Measurements from ENCODE around the gene CACNA1H. TPM values are rescaled to one million over a fixed set of nuclear protein-coding genes. Genes with fewer than 3 reads are reported as not detected.

The CACNA1H gene
- total RNA-seq, 4 donors from 2014 or later: 17.0 to 63.6 (median 39.5) TPM

- intact Hi-C loops (cut with DNase I; ENCODE audit: low total_unique reads) (no loop called here), in situ Hi-C loops (cut with MboI; ENCODE audit: low pct_ligation_motif_present in 1 of 4, low pct_unique_long_range_greater_than_20kb in 1 of 4, low sequenced_read_pairs in 3 of 4) (no loop called here)
- Histone ChIP-seq H3K36me3 (no peaks in the 10 kb centered on the region), H3K27me3 (peaks cover 54% of the 10 kb centered on the region), H3K4me3 (no peak overlapping the region), H3K4me1 (peaks cover 0 to 4% (median 3%) of the 10 kb centered on the region in 4 donors), H3K27ac (no peak overlapping the region), H3K9me3 (no peaks in the 10 kb centered on the region)
- TF ChIP-seq CTCF (IDR thresholded peaks at IDR 0.05) (no peak), POLR2AphosphoS5 (IDR thresholded peaks at IDR 0.05) (no peak), EP300 (IDR thresholded peaks at IDR 0.05; ENCODE audit: low read depth) (no peak), POLR2A (IDR thresholded peaks at IDR 0.05) (no peak)
- WGBS, 2 donors (ENCODE audit: low coverage in 1 of 2): 70 to 79% methylated on average over 2 to 30 of the region's 32 CpGs
- DNase-seq: no peak
Measured at GRCh38 chr16:1262210-1262845, 109.4 kb downstream of the CACNA1H start.

GRCh38 chr16:1262846-1263221, 109.9 kb downstream of the CACNA1H start:
- H3K9me3 ChIP-seq: no peaks in the 10 kb centered on the region
- no peak overlapping the region for H3K4me3 ChIP-seq
- H3K27me3 ChIP-seq: peaks cover 50% of the 10 kb centered on the region
- in situ Hi-C loops (cut with MboI; ENCODE audit: low pct_ligation_motif_present in 1 of 4, low pct_unique_long_range_greater_than_20kb in 1 of 4, low sequenced_read_pairs in 3 of 4): no loop called here
- no peak overlapping the region for H3K27ac ChIP-seq
- DNase-seq: no peak
- TF ChIP-seq EP300 (IDR thresholded peaks at IDR 0.05; ENCODE audit: low read depth): no peak
- TF ChIP-seq POLR2AphosphoS5 (IDR thresholded peaks at IDR 0.05): no peak
- no peak for TF ChIP-seq CTCF (IDR thresholded peaks at IDR 0.05)
- no peak for TF ChIP-seq POLR2A (IDR thresholded peaks at IDR 0.05)
- no peaks in the 10 kb centered on the region for H3K36me3 ChIP-seq
- peaks cover 0 to 4% (median 3%) of the 10 kb centered on the region in 4 donors for H3K4me1 ChIP-seq
- 80 to 100% methylated on average over 1 to 2 of the region's 9 CpGs for WGBS, 2 donors (ENCODE audit: low coverage in 1 of 2)
- intact Hi-C loops (cut with DNase I; ENCODE audit: low total_unique reads): no loop called here

- Histone ChIP-seq H3K27me3 (peaks cover 45% of the 10 kb centered on the region), H3K36me3 (no peaks in the 10 kb centered on the region), H3K4me3 (no peak overlapping the region), H3K9me3 (no peaks in the 10 kb centered on the region), H3K27ac (no peak overlapping the region), H3K4me1 (peaks cover 0 to 4% (median 2%) of the 10 kb centered on the region in 4 donors)
- no peak for DNase-seq
- TF ChIP-seq CTCF (IDR thresholded peaks at IDR 0.05) (no peak), EP300 (IDR thresholded peaks at IDR 0.05; ENCODE audit: low read depth) (no peak), POLR2A (IDR thresholded peaks at IDR 0.05) (no peak), POLR2AphosphoS5 (IDR thresholded peaks at IDR 0.05) (no peak)
- in situ Hi-C loops (cut with MboI; ENCODE audit: low pct_ligation_motif_present in 1 of 4, low pct_unique_long_range_greater_than_20kb in 1 of 4, low sequenced_read_pairs in 3 of 4) (no loop called here), intact Hi-C loops (cut with DNase I; ENCODE audit: low total_unique reads) (no loop called here)
- WGBS, 2 donors (ENCODE audit: low coverage in 1 of 2): 74% methylated on average over 8 of the region's 15 CpGs; no CpG with 5 or more reads in 1 of the 2 donors
Measured at GRCh38 chr16:1263591-1264344, 110.9 kb downstream of the CACNA1H start.

- intact Hi-C loops (cut with DNase I; ENCODE audit: low total_unique reads): no loop called here
- 80 to 89% methylated on average over 2 to 16 of the region's 16 CpGs for WGBS, 2 donors (ENCODE audit: low coverage in 1 of 2)
- peaks cover 41% of the 10 kb centered on the region for H3K27me3 ChIP-seq
Measured at GRCh38 chr16:1264345-1265089, 111.6 kb downstream of the CACNA1H start.

More at GRCh38 chr16:1264345-1265089, 111.6 kb downstream of the CACNA1H start:
- Histone ChIP-seq H3K4me1 (no peaks in the 10 kb centered on the region), H3K9me3 (no peaks in the 10 kb centered on the region), H3K36me3 (no peaks in the 10 kb centered on the region), H3K4me3 (no peak overlapping the region), H3K27ac (no peak overlapping the region)
- in situ Hi-C loops (cut with MboI; ENCODE audit: low pct_ligation_motif_present in 1 of 4, low pct_unique_long_range_greater_than_20kb in 1 of 4, low sequenced_read_pairs in 3 of 4): no loop called here
- TF ChIP-seq POLR2A (IDR thresholded peaks at IDR 0.05) (no peak), POLR2AphosphoS5 (IDR thresholded peaks at IDR 0.05) (no peak), EP300 (IDR thresholded peaks at IDR 0.05; ENCODE audit: low read depth) (no peak), CTCF (IDR thresholded peaks at IDR 0.05) (no peak)
- DNase-seq: no peak
